ENCODE measurements around the gene GORASP1.

GORASP1 gene

DNA sequence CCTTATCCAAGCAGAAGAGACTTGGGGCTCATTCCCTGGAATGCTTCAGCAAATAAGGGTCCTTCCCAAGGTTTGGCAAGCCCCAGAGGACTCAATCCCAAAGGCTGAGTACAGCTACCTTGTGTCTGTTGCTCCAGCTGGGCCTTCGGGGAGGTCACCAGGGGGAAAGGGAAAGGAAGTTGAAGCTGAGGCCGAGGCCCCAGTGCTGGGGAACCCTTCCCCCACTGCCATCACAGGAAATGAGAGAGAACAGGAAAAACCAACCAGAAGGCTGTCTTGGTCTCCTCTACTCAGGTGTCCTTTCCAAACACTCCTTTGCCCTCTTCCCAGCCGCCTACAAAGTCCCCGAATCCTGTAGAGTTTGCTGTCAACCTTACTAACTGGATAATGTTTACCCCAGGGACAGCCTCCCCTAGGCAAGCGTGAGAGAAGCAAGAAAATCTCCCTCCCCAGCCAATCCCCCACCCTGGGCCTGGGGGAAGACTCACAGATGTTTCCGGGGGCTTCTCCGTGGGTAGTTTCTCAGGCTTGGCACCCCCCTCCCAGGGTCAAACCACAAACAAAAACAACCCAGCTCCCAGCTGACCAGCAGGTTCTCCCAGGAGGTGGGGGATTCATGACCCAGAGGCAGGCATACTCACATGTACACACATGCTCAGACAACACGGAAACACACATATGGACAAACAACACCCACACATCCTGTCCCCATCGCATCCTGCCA, 40.4 kb upstream of the GORASP1 start:
- H3K27me3 ChIP-seq (ENCODE audit: control insufficient read depth, insufficient read depth, low read length), result no peaks in the 10 kb centered on the region
- peak overlapping the region; percentile 4; the same call in 1 of the 2 replicates for H3K27ac ChIP-seq (ENCODE audit: low read depth, low read length)
- H3K4me3 ChIP-seq (ENCODE audit: low read depth, low read length), result peak overlapping the region; percentile 29; the same call in 1 of the 2 replicates
- peak overlapping the region; percentile 53 for H3K9ac ChIP-seq (ENCODE audit: low read length)
- no peaks in the 10 kb centered on the region for H3K9me3 ChIP-seq (ENCODE audit: control insufficient read depth, insufficient read depth, low read depth, low read length)
- H3K36me3 ChIP-seq (ENCODE audit: control insufficient read depth, insufficient read depth, low read length), result peaks cover 40% of the 10 kb centered on the region
- peaks cover 63% of the 10 kb centered on the region for H3K4me1 ChIP-seq (ENCODE audit: control insufficient read depth, insufficient read depth, low read length)

DNA sequence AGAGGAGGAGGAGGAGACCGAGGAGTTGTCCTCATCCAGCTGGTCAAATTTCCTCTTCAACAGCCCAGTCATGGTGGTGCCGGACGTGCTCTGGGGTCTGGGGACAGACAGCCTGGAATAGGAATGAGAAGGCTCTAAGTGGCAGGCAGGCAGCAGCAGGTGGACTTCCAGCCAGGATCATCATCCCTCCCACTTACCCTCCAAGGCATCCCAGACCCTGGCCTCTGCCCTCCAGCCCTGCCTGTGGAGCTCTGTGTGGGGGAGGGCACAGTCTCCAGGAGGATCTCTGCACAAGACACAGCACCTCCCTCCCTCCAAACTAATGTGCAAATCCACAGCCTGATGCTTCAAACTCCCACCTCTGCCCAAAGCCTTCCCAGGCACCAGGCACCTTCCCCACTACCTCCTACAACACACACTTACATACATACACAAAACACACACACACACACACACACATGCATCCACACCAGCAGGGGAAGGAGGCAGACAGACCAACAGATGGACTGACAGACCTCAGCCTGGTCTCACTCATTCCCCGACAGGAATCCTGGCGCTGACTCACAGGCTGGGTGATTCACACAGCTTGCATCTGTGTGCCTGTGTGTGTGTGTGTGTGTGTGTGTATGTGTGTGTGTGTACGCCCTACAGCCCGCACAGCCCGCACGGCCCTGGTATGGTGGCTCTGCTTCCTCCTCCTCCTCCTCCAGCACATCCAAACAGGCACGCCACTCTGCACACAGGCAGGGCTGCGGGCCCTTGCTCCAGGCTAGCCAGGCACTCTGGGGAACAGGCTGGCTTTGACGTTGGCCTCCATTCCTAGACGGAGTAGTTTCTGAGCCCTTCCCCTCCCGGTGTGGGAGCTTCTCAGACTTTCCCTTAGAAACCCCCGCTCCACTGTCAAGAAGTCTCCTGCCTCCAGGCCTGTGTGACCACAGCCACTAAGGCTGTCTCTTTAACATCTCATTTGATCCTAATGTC, 39.5 kb upstream of the GORASP1 start:
- Histone ChIP-seq H3K4me1 (ENCODE audit: control insufficient read depth, insufficient read depth, low read length) (peaks cover 57% of the 10 kb centered on the region), H3K36me3 (ENCODE audit: control insufficient read depth, insufficient read depth, low read length) (peaks cover 49% of the 10 kb centered on the region), H3K27me3 (ENCODE audit: control insufficient read depth, insufficient read depth, low read length) (no peaks in the 10 kb centered on the region), H3K4me3 (ENCODE audit: low read depth, low read length) (peak overlapping the region; percentile 29; the same call in 1 of the 2 replicates), H3K9ac (ENCODE audit: low read length) (peak overlapping the region; percentile 53), H3K27ac (ENCODE audit: low read depth, low read length) (peak overlapping the region; percentile 4; the same call in 1 of the 2 replicates), H3K9me3 (ENCODE audit: control insufficient read depth, insufficient read depth, low read depth, low read length) (no peaks in the 10 kb centered on the region)

GRCh38 chr3:39146083-39146501, 38.7 kb upstream of the GORASP1 start:
- Histone ChIP-seq H3K4me3 (ENCODE audit: low read depth, low read length) (no peak overlapping the region), H3K4me1 (ENCODE audit: control insufficient read depth, insufficient read depth, low read length) (peaks cover 49% of the 10 kb centered on the region), H3K9me3 (ENCODE audit: control insufficient read depth, insufficient read depth, low read depth, low read length) (no peaks in the 10 kb centered on the region), H3K36me3 (ENCODE audit: control insufficient read depth, insufficient read depth, low read length) (peaks cover 56% of the 10 kb centered on the region), H3K27me3 (ENCODE audit: control insufficient read depth, insufficient read depth, low read length) (no peaks in the 10 kb centered on the region), H3K9ac (ENCODE audit: low read length) (no peak overlapping the region), H3K27ac (ENCODE audit: low read depth, low read length) (no peak overlapping the region)

DNA sequence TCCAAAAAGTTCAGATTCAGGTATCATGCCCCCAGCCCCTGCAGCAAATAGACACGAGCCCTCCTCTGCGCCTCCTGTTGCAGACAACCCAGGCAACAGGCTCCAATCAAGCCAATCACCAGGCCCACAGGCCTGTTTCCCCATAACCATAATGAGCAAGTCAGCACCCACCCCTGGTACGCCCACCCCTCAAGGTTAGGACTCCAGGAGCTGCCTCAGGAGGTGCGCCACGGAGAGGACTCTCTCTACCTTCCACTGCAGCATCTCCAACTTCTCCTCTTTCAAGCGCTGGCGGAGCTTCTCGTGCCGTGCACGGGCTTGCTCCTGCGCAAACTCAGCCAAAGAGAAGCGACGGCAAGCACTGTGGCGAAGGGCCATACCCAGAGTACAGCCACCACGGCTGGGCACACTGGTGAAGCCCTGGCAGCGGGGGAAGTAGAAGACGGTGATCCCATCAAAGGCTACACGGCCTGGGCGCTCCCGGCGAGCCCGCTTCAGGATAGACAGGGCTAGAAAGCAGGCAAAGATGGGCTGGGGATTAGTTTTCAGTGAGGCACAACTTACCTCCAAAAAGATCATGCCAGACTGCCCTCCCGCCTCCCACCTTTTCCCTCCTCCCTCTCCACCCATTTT, 37.4 kb upstream of the GORASP1 start:
- no peak overlapping the region for H3K9ac ChIP-seq (ENCODE audit: low read length)
- peaks cover 66% of the 10 kb centered on the region for H3K36me3 ChIP-seq (ENCODE audit: control insufficient read depth, insufficient read depth, low read length)
- H3K27ac ChIP-seq (ENCODE audit: low read depth, low read length), result no peak overlapping the region
- peaks cover 37% of the 10 kb centered on the region for H3K4me1 ChIP-seq (ENCODE audit: control insufficient read depth, insufficient read depth, low read length)
- H3K4me3 ChIP-seq (ENCODE audit: low read depth, low read length), result no peak overlapping the region
- no peaks in the 10 kb centered on the region for H3K27me3 ChIP-seq (ENCODE audit: control insufficient read depth, insufficient read depth, low read length)
- no peaks in the 10 kb centered on the region for H3K9me3 ChIP-seq (ENCODE audit: control insufficient read depth, insufficient read depth, low read depth, low read length)

DNA sequence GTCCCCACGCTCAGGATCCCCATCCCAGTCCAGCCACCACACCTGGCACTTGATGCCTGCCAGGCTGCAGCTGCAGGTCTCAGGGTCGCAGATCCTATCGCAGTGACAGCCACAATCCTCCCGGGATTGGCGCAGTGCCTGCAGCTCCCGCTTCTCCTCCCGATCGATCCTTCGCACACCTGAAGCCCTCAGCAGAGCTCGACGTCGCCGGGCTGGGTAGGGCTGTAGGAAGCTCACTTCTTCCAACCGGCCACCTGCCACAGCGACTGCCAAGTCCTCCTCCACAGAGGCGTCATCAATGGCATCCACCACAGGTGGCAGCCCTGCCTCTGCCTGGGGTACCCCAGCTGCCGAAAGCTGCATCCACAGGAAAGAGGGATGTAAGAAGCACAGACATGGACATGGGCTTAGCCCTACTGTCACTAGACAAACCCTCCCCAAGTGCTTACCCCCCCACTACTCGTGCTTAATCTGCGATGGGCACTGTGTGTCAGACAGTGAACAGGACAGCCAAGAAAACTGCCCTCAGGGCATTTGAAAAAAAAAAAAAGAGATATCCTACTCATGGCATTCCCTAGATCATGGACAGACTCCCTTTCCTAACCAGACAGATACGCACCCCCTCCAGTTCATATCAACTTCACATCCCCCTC, 36.8 kb upstream of the GORASP1 start:
- H3K36me3 ChIP-seq (ENCODE audit: control insufficient read depth, insufficient read depth, low read length), result peaks cover 66% of the 10 kb centered on the region
- H3K4me1 ChIP-seq (ENCODE audit: control insufficient read depth, insufficient read depth, low read length), result peaks cover 31% of the 10 kb centered on the region
- H3K27ac ChIP-seq (ENCODE audit: low read depth, low read length), result no peak overlapping the region

GRCh38 chr3:39143051-39143885, 35.8 kb upstream of the GORASP1 start:
- Histone ChIP-seq H3K9me3 (ENCODE audit: control insufficient read depth, insufficient read depth, low read depth, low read length) (no peaks in the 10 kb centered on the region), H3K27me3 (ENCODE audit: control insufficient read depth, insufficient read depth, low read length) (no peaks in the 10 kb centered on the region), H3K36me3 (ENCODE audit: control insufficient read depth, insufficient read depth, low read length) (peaks cover 66% of the 10 kb centered on the region), H3K4me3 (ENCODE audit: low read depth, low read length) (no peak overlapping the region), H3K9ac (ENCODE audit: low read length) (no peak overlapping the region), H3K27ac (ENCODE audit: low read depth, low read length) (no peak overlapping the region), H3K4me1 (ENCODE audit: control insufficient read depth, insufficient read depth, low read length) (peaks cover 21% of the 10 kb centered on the region)

More for the DNA sequence above, 36.8 kb upstream of the GORASP1 start:
- Histone ChIP-seq H3K4me3 (ENCODE audit: low read depth, low read length) (no peak overlapping the region), H3K27me3 (ENCODE audit: control insufficient read depth, insufficient read depth, low read length) (no peaks in the 10 kb centered on the region), H3K9ac (ENCODE audit: low read length) (no peak overlapping the region), H3K9me3 (ENCODE audit: control insufficient read depth, insufficient read depth, low read depth, low read length) (no peaks in the 10 kb centered on the region)

DNA sequence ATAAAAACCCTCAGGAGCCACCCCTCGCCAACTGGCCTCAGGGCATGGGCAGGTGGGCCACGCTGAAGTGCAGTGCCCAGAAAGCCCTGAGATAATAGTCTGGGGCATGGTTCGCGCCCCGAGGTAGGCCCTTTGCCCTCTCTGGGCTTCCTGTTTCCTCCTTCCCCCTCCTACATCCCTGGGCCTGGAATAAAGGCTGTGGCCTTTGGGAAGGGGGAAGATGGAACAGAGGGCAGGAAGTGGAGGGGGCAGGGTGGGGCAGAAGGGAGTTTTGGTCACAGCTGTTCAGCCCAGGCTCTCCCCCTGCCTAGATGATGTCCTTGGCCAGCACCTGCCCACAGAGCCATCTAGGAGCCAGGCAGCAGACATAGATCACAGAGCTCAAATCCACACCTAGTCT, 34.6 kb upstream of the GORASP1 start:
- H3K4me1 ChIP-seq (ENCODE audit: control insufficient read depth, insufficient read depth, low read length), result peaks cover 9% of the 10 kb centered on the region
- H3K27me3 ChIP-seq (ENCODE audit: control insufficient read depth, insufficient read depth, low read length), result no peaks in the 10 kb centered on the region
- H3K4me3 ChIP-seq (ENCODE audit: low read depth, low read length), result no peak overlapping the region
- no peaks in the 10 kb centered on the region for H3K9me3 ChIP-seq (ENCODE audit: control insufficient read depth, insufficient read depth, low read depth, low read length)
- no peak overlapping the region for H3K27ac ChIP-seq (ENCODE audit: low read depth, low read length)
- no peak overlapping the region for H3K9ac ChIP-seq (ENCODE audit: low read length)
- peaks cover 66% of the 10 kb centered on the region for H3K36me3 ChIP-seq (ENCODE audit: control insufficient read depth, insufficient read depth, low read length)

GRCh38 chr3:39141171-39141995, 34.0 kb upstream of the GORASP1 start:
- Histone ChIP-seq H3K36me3 (ENCODE audit: control insufficient read depth, insufficient read depth, low read length) (peaks cover 62% of the 10 kb centered on the region), H3K9ac (ENCODE audit: low read length) (no peak overlapping the region), H3K4me1 (ENCODE audit: control insufficient read depth, insufficient read depth, low read length) (peaks cover 2% of the 10 kb centered on the region; the same call in 1 of the 2 replicates), H3K27ac (ENCODE audit: low read depth, low read length) (no peak overlapping the region), H3K9me3 (ENCODE audit: control insufficient read depth, insufficient read depth, low read depth, low read length) (no peaks in the 10 kb centered on the region), H3K27me3 (ENCODE audit: control insufficient read depth, insufficient read depth, low read length) (no peaks in the 10 kb centered on the region), H3K4me3 (ENCODE audit: low read depth, low read length) (no peak overlapping the region)

GRCh38 chr3:39140341-39140971, 33.0 kb upstream of the GORASP1 start:
- Histone ChIP-seq H3K4me3 (ENCODE audit: low read depth, low read length) (no peak overlapping the region), H3K27ac (ENCODE audit: low read depth, low read length) (no peak overlapping the region), H3K27me3 (ENCODE audit: control insufficient read depth, insufficient read depth, low read length) (no peaks in the 10 kb centered on the region), H3K9me3 (ENCODE audit: control insufficient read depth, insufficient read depth, low read depth, low read length) (no peaks in the 10 kb centered on the region), H3K9ac (ENCODE audit: low read length) (no peak overlapping the region), H3K4me1 (ENCODE audit: control insufficient read depth, insufficient read depth, low read length) (no peaks in the 10 kb centered on the region), H3K36me3 (ENCODE audit: control insufficient read depth, insufficient read depth, low read length) (peaks cover 52% of the 10 kb centered on the region)
